Loucy (cell line): ENCODE data around the gene SP2.

ENCODE experiments used
- H2AFZ ChIP-seq: fragments of 200-600 bp; sonication (generic); 2 replicates; pipeline ENCODE4 v1.6.0; 2016; ENCODE audit warnings: antibody characterized with exemption, mild to moderate bottlenecking, low read length, moderate library complexity
- H3F3A ChIP-seq: fragments of 200-600 bp; 2 replicates; pipeline ENCODE4 v1.6.0; 2016; ENCODE audit warnings: antibody characterized with exemption, low read depth, mild to moderate bottlenecking
- H3K27me3 ChIP-seq: fragments of 200-600 bp; sonication (generic); 2 replicates; pipeline ENCODE4 v1.6.1; 2014; ENCODE audit warnings: low read length, mild to moderate bottlenecking; ENCODE audit not compliant: insufficient read depth, poor library complexity, severe bottlenecking
- H3K36me3 ChIP-seq: fragments of 200-600 bp; sonication (generic); 2 replicates; pipeline ENCODE4 v1.6.1; 2016; ENCODE audit warnings: low read length; ENCODE audit not compliant: insufficient read depth
- H3K4me1 ChIP-seq: fragments of 200-600 bp; sonication (generic); 2 replicates; pipeline ENCODE4 v1.5.1; 2014; ENCODE audit warnings: low read length, mild to moderate bottlenecking; ENCODE audit not compliant: insufficient read depth, poor library complexity, severe bottlenecking
- H3K4me2 ChIP-seq: fragments of 200-600 bp; sonication (generic); 2 replicates; pipeline ENCODE4 v1.6.0; 2014; ENCODE audit warnings: antibody characterized with exemption, low read length, low read depth, mild to moderate bottlenecking; ENCODE audit not compliant: poor library complexity, severe bottlenecking
- H3K4me3 ChIP-seq: fragments of 200-600 bp; sonication (generic); 2 replicates; pipeline ENCODE4 v1.5.1; 2014; ENCODE audit warnings: low read length, mild to moderate bottlenecking, mixed read lengths; ENCODE audit not compliant: poor library complexity, severe bottlenecking
- H3K79me2 ChIP-seq: fragments of 200-600 bp; sonication (generic); 2 replicates; pipeline ENCODE4 v1.6.1; 2014; ENCODE audit warnings: low read length; ENCODE audit not compliant: insufficient read depth
- H3K9ac ChIP-seq: fragments of 200-600 bp; sonication (generic); 2 replicates; pipeline ENCODE4 v1.6.0; 2014; ENCODE audit warnings: mild to moderate bottlenecking, low read depth, low read length, moderate library complexity; ENCODE audit not compliant: poor library complexity, severe bottlenecking
- H3K9me2 ChIP-seq: fragments of 200-600 bp; sonication (generic); replicated peaks from 2 replicates; pipeline ENCODE4 v1.6.1; 2016; ENCODE audit warnings: low read depth, low read length, mixed read lengths
- H3K9me3 ChIP-seq: fragments of 200-600 bp; sonication (generic); 2 replicates; pipeline ENCODE4 v1.6.1; 2014; ENCODE audit warnings: mild to moderate bottlenecking, antibody characterized with exemption, low read length, low read depth; ENCODE audit not compliant: insufficient read depth
- H4K20me1 ChIP-seq: fragments of 200-600 bp; sonication (generic); 2 replicates; pipeline ENCODE4 v1.6.0; 2014; ENCODE audit warnings: antibody characterized with exemption, low read length, mild to moderate bottlenecking; ENCODE audit not compliant: insufficient read depth, poor library complexity, severe bottlenecking
- EZH2phosphoT487 ChIP-seq: fragments of 200-600 bp; IDR thresholded peaks from 2 replicates; pipeline ENCODE4 v1.6.1; 2018; ENCODE audit warnings: antibody characterized with exemption, mild to moderate bottlenecking, moderate library complexity, borderline replicate concordance
- TF ChIP-seq, protein P1 (sequence below): fragments of 200-600 bp; sonication (generic); conservative IDR thresholded peaks from 2 replicates; pipeline ENCODE4 v1.5.1; 2014; ENCODE audit warnings: mild to moderate bottlenecking, antibody characterized with exemption, low read length

SP2 gene

DNA sequence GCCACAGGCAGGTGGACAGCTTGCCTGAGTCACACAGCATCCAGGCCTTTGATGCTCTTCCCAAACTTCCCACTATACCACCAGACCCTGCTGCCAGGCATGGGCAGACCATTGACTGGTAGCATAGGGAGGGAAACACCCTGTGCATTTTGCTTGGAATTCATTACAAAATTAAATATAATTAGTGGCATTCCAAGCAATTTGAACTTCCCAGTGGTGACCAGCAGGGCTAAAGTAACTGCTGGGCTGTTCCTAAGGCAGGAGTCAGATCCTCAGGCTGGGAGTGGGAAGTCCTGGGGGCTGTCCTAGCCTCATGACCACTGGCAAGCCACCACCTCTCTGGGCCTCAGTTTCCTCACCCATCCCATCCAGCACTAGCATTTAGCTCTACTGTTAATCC is 57.9 kb downstream of the SP2 start:
- no peak overlapping the region for H3K4me3 ChIP-seq
- H3K9ac ChIP-seq: no peak overlapping the region
- H3F3A ChIP-seq: no peaks in the 10 kb centered on the region
- H4K20me1 ChIP-seq: no peaks in the 10 kb centered on the region
- H3K36me3 ChIP-seq: no peaks in the 10 kb centered on the region
- H3K9me3 ChIP-seq: no peaks in the 10 kb centered on the region
- no peaks in the 10 kb centered on the region for H3K9me2 ChIP-seq
- no peaks in the 10 kb centered on the region for H3K27me3 ChIP-seq
- TF ChIP-seq EZH2phosphoT487: no peak
- TF ChIP-seq, protein P1, sequence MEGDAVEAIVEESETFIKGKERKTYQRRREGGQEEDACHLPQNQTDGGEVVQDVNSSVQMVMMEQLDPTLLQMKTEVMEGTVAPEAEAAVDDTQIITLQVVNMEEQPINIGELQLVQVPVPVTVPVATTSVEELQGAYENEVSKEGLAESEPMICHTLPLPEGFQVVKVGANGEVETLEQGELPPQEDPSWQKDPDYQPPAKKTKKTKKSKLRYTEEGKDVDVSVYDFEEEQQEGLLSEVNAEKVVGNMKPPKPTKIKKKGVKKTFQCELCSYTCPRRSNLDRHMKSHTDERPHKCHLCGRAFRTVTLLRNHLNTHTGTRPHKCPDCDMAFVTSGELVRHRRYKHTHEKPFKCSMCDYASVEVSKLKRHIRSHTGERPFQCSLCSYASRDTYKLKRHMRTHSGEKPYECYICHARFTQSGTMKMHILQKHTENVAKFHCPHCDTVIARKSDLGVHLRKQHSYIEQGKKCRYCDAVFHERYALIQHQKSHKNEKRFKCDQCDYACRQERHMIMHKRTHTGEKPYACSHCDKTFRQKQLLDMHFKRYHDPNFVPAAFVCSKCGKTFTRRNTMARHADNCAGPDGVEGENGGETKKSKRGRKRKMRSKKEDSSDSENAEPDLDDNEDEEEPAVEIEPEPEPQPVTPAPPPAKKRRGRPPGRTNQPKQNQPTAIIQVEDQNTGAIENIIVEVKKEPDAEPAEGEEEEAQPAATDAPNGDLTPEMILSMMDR: no peak
- no peaks in the 10 kb centered on the region for H3K79me2 ChIP-seq
- H3K4me1 ChIP-seq: peaks cover 12% of the 10 kb centered on the region
- H3K4me2 ChIP-seq: no peak overlapping the region
- H2AFZ ChIP-seq: no peak overlapping the region

DNA sequence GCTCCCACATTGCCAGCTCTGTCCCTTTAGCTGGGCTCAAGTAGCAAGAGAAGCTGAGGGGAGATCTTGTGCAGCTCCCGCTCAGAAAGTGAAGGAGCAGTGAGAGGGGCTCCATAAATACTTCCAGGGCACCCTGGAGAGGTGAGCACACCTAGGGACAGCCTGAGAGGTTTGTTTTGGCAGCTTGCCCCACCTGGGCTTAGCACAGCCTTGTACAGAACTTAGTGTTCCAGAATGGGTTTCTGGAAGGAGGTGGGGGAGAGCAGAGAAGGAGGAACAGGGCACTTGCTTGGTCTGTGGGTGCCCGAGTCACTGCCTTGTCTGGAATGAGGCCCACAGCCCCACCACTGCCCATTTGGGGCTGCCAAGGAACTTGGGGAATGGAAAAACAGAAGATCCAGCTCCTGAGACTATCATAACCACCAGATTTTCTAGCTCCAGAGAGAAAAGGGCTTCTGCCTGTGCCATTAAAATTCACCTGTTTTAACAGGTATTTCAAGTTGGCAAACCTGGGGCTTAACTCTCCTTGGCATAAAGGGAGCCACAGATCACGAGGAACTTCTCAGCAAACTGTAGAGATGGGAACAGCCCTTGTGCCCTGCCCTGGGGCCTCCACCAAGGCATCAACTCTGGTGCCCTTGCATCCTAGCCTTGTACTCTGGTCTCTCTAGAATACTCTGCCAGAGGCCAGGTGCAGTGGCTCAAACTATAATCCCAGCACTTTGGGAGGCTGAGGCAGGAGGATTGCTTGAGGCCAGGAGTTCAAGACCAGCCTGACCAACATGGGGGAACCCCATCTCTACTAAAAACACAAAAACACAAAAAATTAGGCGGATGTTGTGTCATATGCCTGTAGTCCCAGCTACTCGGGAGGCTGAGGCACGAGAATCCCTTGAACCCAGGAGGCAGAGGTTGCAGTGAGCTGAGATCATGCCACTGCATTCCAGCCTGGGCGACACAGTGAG is 59.7 kb downstream of the SP2 start:
- Histone ChIP-seq H3K27me3 (no peaks in the 10 kb centered on the region), H3K79me2 (no peaks in the 10 kb centered on the region), H3K9me2 (no peaks in the 10 kb centered on the region), H4K20me1 (no peaks in the 10 kb centered on the region), H3K4me2 (no peak overlapping the region), H2AFZ (no peak overlapping the region), H3K9me3 (no peaks in the 10 kb centered on the region), H3F3A (no peaks in the 10 kb centered on the region), H3K9ac (no peak overlapping the region), H3K36me3 (no peaks in the 10 kb centered on the region), H3K4me3 (no peak overlapping the region), H3K4me1 (no peaks in the 10 kb centered on the region)
- TF ChIP-seq, protein P1: no peak
- TF ChIP-seq EZH2phosphoT487: no peak

GRCh38 chr17:47956791-47957590 is 61.0 kb downstream of the SP2 start:
- H3K27me3 ChIP-seq: no peaks in the 10 kb centered on the region
- no peaks in the 10 kb centered on the region for H3K9me3 ChIP-seq
- no peaks in the 10 kb centered on the region for H3F3A ChIP-seq
- no peaks in the 10 kb centered on the region for H3K4me1 ChIP-seq
- no peaks in the 10 kb centered on the region for H3K79me2 ChIP-seq
- H3K36me3 ChIP-seq: no peaks in the 10 kb centered on the region
- TF ChIP-seq, protein P1: no peak
- TF ChIP-seq EZH2phosphoT487: no peak
- no peak overlapping the region for H2AFZ ChIP-seq
- H3K9ac ChIP-seq: no peak overlapping the region
- no peak overlapping the region for H3K4me3 ChIP-seq
- H4K20me1 ChIP-seq: no peaks in the 10 kb centered on the region
- H3K9me2 ChIP-seq: no peaks in the 10 kb centered on the region
- H3K4me2 ChIP-seq: no peak overlapping the region
